Left ventricle myocardium inferior (tissue), 1 donor: ENCODE data around the gene ZNF497. TPM values are rescaled to one million over a fixed set of nuclear protein-coding genes. Genes with fewer than 3 reads are reported as not detected.

Experiments
- DNase-seq: peaks from one replicate; pipeline ENCODE4 v3.0.0-alpha.2; 2020
- H3K27ac ChIP-seq: fragments of 200-600 bp; replicated peaks from 2 replicates; pipeline ENCODE4 v1.8.0; 2021
- H3K27me3 ChIP-seq: fragments of 200-600 bp; 2 replicates; pipeline ENCODE4 v1.8.0; 2021; ENCODE audit warnings: low read depth
- H3K36me3 ChIP-seq: fragments of 200-600 bp; 2 replicates; pipeline ENCODE4 v1.8.0; 2021
- H3K4me1 ChIP-seq: fragments of 200-600 bp; 2 replicates; pipeline ENCODE4 v1.8.0; 2021
- H3K4me3 ChIP-seq: fragments of 200-600 bp; 2 replicates; pipeline ENCODE4 v1.8.0; 2021; ENCODE audit warnings: mild to moderate bottlenecking, moderate library complexity
- H3K9me3 ChIP-seq: fragments of 200-600 bp; replicated peaks from 2 replicates; pipeline ENCODE4 v1.8.0; 2021
- intact Hi-C: fragments of 100-400 bp; cut with micrococcal nuclease; formaldehyde crosslinking; loops from one replicate; pipeline ENCODE4 v1.11.0; 2022
- total RNA-seq: library from RNA; stranded (reverse); fragmentation: NEBNext Ultra II Directional; extraction: Animal tissue kit (Norgen Biotek cat#: 25700); gene quantifications from one replicate; pipeline ENCODE4 v1.2.1, GENCODE V29; 2021
- TF ChIP-seq, protein P1 (sequence below): fragments of 200-600 bp; IDR thresholded peaks from 2 replicates; pipeline ENCODE4 v1.8.0; 2021; ENCODE audit warnings: antibody characterized with exemption, mild to moderate bottlenecking, borderline replicate concordance
- donor health status: DM: no; HTN: yes; CAD: no; lungs with severe emphysema.

Gene ZNF497
- total RNA-seq, 1 donor from 2014 or later, result 0.41 TPM

DNA sequence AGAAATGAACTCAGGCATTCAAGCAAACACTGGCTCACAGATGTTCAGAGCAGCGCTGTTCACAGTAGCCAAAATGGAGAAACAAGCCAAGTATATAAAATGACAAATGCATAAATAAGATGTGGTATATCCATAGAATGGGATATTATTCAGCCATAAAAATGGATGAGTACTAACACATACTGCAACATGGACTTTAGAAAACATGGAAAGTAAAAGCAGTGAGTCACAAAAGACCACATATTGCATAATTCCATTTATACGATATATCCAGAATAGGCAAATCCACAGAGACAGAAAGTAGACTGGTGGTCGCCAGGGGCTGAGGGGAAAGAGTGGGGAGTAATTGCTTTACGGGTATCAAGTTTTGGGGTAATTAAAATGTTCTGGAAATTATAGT, 11.6 kb upstream of the ZNF497 start:
- H3K27me3 ChIP-seq, result no peaks in the 10 kb centered on the region
- peaks cover 13% of the 10 kb centered on the region for H3K4me1 ChIP-seq
- DNase-seq, result no peak
- no peaks in the 10 kb centered on the region for H3K36me3 ChIP-seq
- no peak overlapping the region for H3K4me3 ChIP-seq
- H3K27ac ChIP-seq, result no peak overlapping the region
- H3K9me3 ChIP-seq, result no peaks in the 10 kb centered on the region
- TF ChIP-seq, protein P1, sequence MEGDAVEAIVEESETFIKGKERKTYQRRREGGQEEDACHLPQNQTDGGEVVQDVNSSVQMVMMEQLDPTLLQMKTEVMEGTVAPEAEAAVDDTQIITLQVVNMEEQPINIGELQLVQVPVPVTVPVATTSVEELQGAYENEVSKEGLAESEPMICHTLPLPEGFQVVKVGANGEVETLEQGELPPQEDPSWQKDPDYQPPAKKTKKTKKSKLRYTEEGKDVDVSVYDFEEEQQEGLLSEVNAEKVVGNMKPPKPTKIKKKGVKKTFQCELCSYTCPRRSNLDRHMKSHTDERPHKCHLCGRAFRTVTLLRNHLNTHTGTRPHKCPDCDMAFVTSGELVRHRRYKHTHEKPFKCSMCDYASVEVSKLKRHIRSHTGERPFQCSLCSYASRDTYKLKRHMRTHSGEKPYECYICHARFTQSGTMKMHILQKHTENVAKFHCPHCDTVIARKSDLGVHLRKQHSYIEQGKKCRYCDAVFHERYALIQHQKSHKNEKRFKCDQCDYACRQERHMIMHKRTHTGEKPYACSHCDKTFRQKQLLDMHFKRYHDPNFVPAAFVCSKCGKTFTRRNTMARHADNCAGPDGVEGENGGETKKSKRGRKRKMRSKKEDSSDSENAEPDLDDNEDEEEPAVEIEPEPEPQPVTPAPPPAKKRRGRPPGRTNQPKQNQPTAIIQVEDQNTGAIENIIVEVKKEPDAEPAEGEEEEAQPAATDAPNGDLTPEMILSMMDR, result no peak
- intact Hi-C loops, result no loop called here

DNA sequence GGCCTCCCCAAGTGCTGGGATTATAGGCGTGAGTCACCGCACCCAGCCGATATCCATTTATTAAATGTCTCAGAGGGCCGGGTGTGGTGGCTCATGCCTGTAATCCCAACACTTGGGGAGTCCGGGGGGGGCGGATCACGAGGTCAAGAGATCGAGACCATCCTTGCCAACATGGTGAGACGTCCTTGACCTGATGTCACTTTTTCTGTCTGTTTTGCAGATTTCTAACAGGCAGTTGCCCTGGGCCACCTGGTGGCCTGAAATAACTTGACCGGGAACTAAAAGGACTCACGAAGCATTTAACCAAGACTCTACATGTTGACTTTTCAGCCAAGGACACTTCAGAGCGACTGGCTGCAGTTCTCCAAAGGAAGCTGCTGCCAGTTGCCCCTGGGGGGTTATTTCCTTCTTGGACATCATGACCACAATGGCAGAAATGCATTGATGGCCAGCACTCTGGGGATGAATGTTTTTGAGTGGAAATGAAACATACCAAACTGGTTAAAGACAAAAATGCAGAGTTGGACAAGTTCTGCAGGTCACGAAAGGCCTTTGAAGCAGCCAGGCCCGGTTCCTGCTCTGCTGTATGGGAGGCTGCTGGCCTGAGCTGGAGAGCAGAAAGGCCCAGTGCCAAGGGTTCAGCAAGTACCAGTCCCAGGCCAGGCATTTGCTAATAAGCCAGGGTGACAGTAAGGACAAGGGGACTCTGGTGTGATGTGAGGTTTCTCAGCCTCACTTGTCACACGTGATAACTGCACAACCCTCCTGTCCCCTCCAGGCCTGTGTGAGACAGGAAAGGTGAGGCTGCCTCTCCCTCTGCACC, 10.0 kb upstream of the ZNF497 start:
- Histone ChIP-seq H3K27ac (peak overlapping the region; percentile 82), H3K9me3 (no peaks in the 10 kb centered on the region), H3K27me3 (peaks cover 14% of the 10 kb centered on the region), H3K4me1 (peaks cover 13% of the 10 kb centered on the region), H3K4me3 (no peak overlapping the region), H3K36me3 (no peaks in the 10 kb centered on the region)
- TF ChIP-seq, protein P1, result peak; percentile 7
- DNase-seq, result peak; percentile 44
- intact Hi-C loops, result no loop called here

DNA sequence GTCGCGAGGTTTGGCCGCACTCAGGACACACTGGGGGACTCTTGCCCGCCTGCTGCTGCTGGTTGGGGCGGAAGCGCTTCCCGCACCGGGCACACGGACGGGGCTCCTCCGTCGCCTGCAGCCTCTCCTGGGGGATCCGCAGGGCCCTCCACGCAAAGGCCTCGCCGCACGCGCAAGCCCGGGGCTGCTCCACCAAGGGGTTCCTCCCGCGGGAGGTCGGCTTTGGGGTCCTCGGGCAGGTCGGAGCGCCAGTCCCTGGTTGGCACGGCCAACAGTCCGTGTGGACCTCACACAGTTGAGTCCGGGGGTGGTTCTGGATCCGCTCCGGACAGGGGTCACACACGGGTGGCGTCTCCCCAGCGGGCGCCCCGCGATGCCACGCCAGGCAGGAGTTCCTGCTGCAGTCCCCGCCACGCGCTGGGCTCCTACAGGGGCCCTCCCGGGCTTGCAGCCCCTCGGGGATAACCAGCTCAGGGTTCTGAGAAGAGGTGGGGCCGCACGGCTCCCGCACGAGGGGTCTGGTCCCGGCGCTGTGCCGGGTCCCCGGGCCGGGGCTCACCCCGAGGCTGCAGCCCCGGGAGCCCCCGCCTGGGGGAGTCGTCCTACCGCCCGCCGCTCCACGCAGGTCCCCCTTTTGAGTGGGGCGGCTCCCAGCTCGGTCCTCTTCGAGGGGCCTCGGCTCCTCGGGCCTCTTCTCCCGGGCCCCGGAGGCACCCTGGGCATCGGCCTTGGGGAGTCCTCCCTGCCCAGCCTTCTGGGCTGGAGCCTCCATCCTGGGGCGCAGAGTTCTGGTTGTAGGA, 6.2 kb upstream of the ZNF497 start:
- TF ChIP-seq, protein P1, result no peak
- Histone ChIP-seq H3K27me3 (peaks cover 32% of the 10 kb centered on the region), H3K36me3 (no peaks in the 10 kb centered on the region), H3K9me3 (no peaks in the 10 kb centered on the region), H3K27ac (no peak overlapping the region), H3K4me3 (no peak overlapping the region), H3K4me1 (peaks cover 13% of the 10 kb centered on the region)
- intact Hi-C loops, result no loop called here
- no peak for DNase-seq

DNA sequence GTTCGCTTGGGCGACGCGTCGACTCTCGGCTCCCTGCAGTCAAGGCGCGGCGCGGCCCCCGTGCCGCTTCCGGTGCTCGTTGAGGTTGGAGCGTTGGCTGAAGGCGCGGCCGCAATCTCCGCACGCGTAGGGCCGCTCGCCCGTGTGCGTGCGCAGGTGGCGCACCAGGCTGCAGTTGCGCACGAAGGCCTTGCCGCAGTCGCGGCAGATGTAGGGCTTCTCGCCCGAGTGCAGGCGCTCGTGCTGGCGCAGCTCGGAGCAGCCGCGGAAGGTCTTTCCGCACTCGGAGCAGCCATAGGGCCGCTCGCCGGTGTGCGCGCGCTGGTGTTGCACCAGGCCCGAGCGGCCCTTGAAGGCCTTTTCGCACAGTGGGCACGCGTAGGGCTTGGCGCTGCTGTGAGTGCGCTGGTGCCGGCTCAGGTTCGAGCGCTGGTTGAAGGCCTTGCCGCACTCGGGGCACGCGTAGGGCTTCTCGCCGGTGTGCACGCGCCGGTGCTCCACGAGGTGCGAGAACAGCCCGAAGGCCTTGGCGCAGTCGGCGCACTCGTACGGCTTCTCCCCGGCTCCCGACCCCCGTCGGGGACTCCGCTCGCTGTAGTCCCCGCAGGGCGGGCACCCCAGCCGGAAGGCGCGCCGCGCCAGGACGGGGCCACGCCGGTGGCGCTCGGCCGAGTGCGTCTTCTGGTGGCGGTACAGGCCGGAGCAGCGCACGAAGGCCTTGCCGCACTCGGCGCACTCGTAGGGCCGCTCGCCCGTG, 5.3 kb upstream of the ZNF497 start:
- DNase-seq, result no peak
- Histone ChIP-seq H3K27me3 (peaks cover 32% of the 10 kb centered on the region), H3K4me3 (peak overlapping the region; percentile 21), H3K4me1 (peaks cover 6% of the 10 kb centered on the region), H3K9me3 (no peaks in the 10 kb centered on the region), H3K36me3 (no peaks in the 10 kb centered on the region), H3K27ac (no peak overlapping the region)
- intact Hi-C loops, result no loop called here
- TF ChIP-seq, protein P1, result no peak

DNA sequence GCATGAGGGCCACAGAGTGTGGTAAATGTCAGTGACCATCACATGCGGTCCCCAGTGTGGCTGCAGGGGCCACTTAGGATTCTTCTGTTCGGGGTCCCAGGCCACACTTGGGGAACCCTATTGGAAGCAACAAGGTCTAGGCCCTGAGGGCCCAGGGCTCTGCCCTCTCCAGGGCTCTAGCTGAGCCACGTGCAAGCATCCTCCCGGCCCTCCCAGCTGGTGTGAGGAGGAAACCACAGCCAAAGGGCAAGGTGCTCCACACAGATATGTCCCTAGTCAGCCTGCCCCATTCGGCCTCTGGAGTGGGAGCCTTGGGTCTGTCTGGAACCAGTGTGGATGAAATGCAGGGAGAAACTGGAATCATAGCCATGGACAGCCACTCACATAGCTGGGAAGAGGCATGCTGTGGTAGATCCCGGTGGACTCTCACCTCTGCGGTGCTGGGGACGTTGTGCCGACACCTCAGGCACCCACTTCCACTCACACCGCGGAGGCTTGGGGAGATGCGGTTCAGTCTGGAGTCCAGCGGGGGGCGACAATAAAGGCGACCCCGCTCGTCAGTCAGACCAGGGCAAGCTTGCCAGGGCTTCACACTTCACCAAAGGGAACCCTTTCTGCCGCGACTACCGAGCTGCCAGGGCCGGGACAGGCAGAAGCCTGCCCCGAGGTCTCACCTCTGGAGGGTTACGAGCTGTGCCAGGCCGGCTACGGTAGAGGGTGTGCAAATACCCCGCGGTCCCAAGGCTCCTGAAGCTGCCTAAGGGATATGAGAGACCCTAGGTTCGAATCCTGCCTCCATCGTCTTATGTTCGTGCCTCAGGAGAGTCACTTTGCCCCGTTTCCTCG, 4.3 kb upstream of the ZNF497 start:
- DNase-seq, result no peak
- H3K27ac ChIP-seq, result no peak overlapping the region
- H3K36me3 ChIP-seq, result no peaks in the 10 kb centered on the region
- intact Hi-C loops, result no loop called here
- H3K27me3 ChIP-seq, result peaks cover 32% of the 10 kb centered on the region
- TF ChIP-seq, protein P1, result no peak
- no peak overlapping the region for H3K4me3 ChIP-seq
- no peaks in the 10 kb centered on the region for H3K9me3 ChIP-seq
- peaks cover 5% of the 10 kb centered on the region for H3K4me1 ChIP-seq
